Neural cell (in vitro differentiated cells): ENCODE measurements around the gene XYLT2.

ENCODE experiments used
- EP300 ChIP-seq: fragments of 450-650 bp; conservative IDR thresholded peaks from 2 replicates; pipeline ENCODE4 v1.6.1; 2014; ENCODE audit warnings: antibody characterized with exemption, mild to moderate bottlenecking, moderate library complexity; ENCODE audit not compliant: poor library complexity, severe bottlenecking
- EZH2 ChIP-seq: fragments of 200-600, 300-800 bp; shearing (Covaris generic), sonication (generic); IDR thresholded peaks from 2 replicates; pipeline ENCODE4 v1.6.1; 2014; ENCODE audit warnings: antibody characterized with exemption, low read length, borderline replicate concordance, mild to moderate bottlenecking; ENCODE audit not compliant: insufficient read depth, poor library complexity, severe bottlenecking
- MXI1 ChIP-seq: fragments of 450-650 bp; conservative IDR thresholded peaks from 2 replicates; pipeline ENCODE4 v1.6.1; 2014; ENCODE audit warnings: antibody characterized with exemption, mild to moderate bottlenecking; ENCODE audit not compliant: poor library complexity, severe bottlenecking
- POLR2AphosphoS5 ChIP-seq: IDR thresholded peaks from 2 replicates; pipeline ENCODE4 v1.6.1; 2012
- SMC3 ChIP-seq: fragments of 450-650 bp; conservative IDR thresholded peaks from 2 replicates; pipeline ENCODE4 v1.6.1; 2014; ENCODE audit warnings: antibody characterized with exemption, mild to moderate bottlenecking, moderate library complexity; ENCODE audit not compliant: poor library complexity
- TAF1 ChIP-seq: IDR thresholded peaks from 2 replicates; pipeline ENCODE4 v1.6.1; 2012; ENCODE audit warnings: low read depth
- TF ChIP-seq, protein P1 (sequence below): fragments of 450-650 bp; IDR thresholded peaks from 2 replicates; pipeline ENCODE4 v1.5.1; 2014; ENCODE audit warnings: antibody characterized with exemption, mild to moderate bottlenecking, moderate library complexity; ENCODE audit not compliant: poor library complexity, severe bottlenecking

GRCh38 chr17:50372222-50372757 is 26.4 kb downstream of the XYLT2 start:
- TF ChIP-seq, protein P1, sequence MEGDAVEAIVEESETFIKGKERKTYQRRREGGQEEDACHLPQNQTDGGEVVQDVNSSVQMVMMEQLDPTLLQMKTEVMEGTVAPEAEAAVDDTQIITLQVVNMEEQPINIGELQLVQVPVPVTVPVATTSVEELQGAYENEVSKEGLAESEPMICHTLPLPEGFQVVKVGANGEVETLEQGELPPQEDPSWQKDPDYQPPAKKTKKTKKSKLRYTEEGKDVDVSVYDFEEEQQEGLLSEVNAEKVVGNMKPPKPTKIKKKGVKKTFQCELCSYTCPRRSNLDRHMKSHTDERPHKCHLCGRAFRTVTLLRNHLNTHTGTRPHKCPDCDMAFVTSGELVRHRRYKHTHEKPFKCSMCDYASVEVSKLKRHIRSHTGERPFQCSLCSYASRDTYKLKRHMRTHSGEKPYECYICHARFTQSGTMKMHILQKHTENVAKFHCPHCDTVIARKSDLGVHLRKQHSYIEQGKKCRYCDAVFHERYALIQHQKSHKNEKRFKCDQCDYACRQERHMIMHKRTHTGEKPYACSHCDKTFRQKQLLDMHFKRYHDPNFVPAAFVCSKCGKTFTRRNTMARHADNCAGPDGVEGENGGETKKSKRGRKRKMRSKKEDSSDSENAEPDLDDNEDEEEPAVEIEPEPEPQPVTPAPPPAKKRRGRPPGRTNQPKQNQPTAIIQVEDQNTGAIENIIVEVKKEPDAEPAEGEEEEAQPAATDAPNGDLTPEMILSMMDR, result no peak
- TF ChIP-seq EP300 (no peak), POLR2AphosphoS5 (no peak), EZH2 (no peak), MXI1 (no peak), TAF1 (no peak), SMC3 (no peak)
